Esophagus squamous epithelium (tissue), 5 donors: Measurements from ENCODE around the gene NUP85. TPM values are rescaled to one million over a fixed set of nuclear protein-coding genes. Genes with fewer than 3 reads are reported as not detected.

Experiments used
- DNase-seq: peaks from one replicate; lab custom pipeline; 2025; lab: John Stamatoyannopoulos, UW
- H3K27ac ChIP-seq, 4 donors: fragments of 200-600 bp; sonication (generic); one replicate each; pipeline ENCODE4 v1.5.1; 2016 to 2019; ENCODE audit warnings: mild to moderate bottlenecking in 1 of 4
- H3K27me3 ChIP-seq, 4 donors: fragments of 200-600 bp; sonication (generic); 1 replicate in 3 of 4; 2 replicates in 1 of 4; pipeline versions ENCODE4 v1.5.1 to v1.6.0; 2017 to 2021; ENCODE audit warnings: antibody characterized with exemption in 1 of 4
- H3K36me3 ChIP-seq, 3 donors: fragments of 200-600 bp; sonication (generic); one replicate each; pipeline ENCODE4 v1.5.1; 2016 to 2019
- H3K4me1 ChIP-seq, 3 donors: fragments of 200-600 bp; sonication (generic); one replicate each; pipeline ENCODE4 v1.5.1; 2017 to 2019
- H3K4me3 ChIP-seq, 4 donors: fragments of 200-600 bp; sonication (generic); 1 replicate in 3 of 4; 2 replicates in 1 of 4; pipeline ENCODE4 v1.5.1; 2016 to 2019; ENCODE audit warnings: mild to moderate bottlenecking in 2 of 4, moderate library complexity in 1 of 4
- H3K9me3 ChIP-seq, 3 donors: fragments of 200-600 bp; sonication (generic); one replicate each; pipeline ENCODE4 v1.5.1; 2016 to 2019
- CTCF ChIP-seq, 6 experiments: fragments of 450-650 bp in 4 of 6; fragments of 200-600 bp in 2 of 6; sonication (generic) in 2 of 6; IDR thresholded peaks; one replicate each; pipeline ENCODE4 v1.5.1; 2016 to 2019; ENCODE audit warnings: antibody characterized with exemption in 6 of 6, mild to moderate bottlenecking in 4 of 6, moderate library complexity in 4 of 6
- POLR2A ChIP-seq, 4 donors: fragments of 450-650 bp; IDR thresholded peaks; one replicate each; pipeline ENCODE4 v1.6.1; 2017; ENCODE audit warnings: antibody characterized with exemption in 4 of 4, mild to moderate bottlenecking in 4 of 4, moderate library complexity in 3 of 4
- WGBS, 2 donors: methylation state at CpG; one replicate each; pipeline ENCODE4 v1.1.5; 2018; 5-methylcytosine and 5-hydroxymethylcytosine counted together
- intact Hi-C: fragments of 100-400 bp; cut with DNase I; formaldehyde crosslinking; loops from one replicate; pipeline ENCODE4 v1.15.0; 2022
- total RNA-seq, 4 donors: library from RNA; depleted of rRNA; stranded (reverse); fragments of >200 nt; gene quantifications; one replicate each; pipeline ENCODE4 v1.1.0, GENCODE V29; 2016
- donor health status: DM: yes; HTN: yes; CAD: no.

NUP85 gene
- total RNA-seq, 4 donors from 2014 or later, result 17.5 to 33.3 (median 29.0) TPM

- Histone ChIP-seq H3K4me1 (no peaks in the 10 kb centered on the region), H3K4me3 (no peak overlapping the region), H3K9me3 (no peaks in the 10 kb centered on the region), H3K27ac (peak overlapping the region in 3 of 4 donors; percentile 2 to 18 (median 14)), H3K27me3 (no peaks in the 10 kb centered on the region), H3K36me3 (peaks cover 64 to 100% (median 73%) of the 10 kb centered on the region in 3 donors)
- intact Hi-C loops, result no loop called here
- peak; percentile 55 to 79 (median 77) for TF ChIP-seq CTCF (IDR thresholded peaks at IDR 0.05)
- TF ChIP-seq POLR2A (IDR thresholded peaks at IDR 0.05), result no peak
- WGBS, 2 donors, result 20 to 53% methylated on average over 3 to 11 of the region's 13 CpGs
- no peak for DNase-seq
Observed at GRCh38 chr17:75238684-75239191, 33.3 kb downstream of the NUP85 start.

- H3K27ac ChIP-seq, result peak overlapping the region in 3 of 4 donors; percentile 2 to 18 (median 14)
- intact Hi-C loops, result no loop called here
- no peaks in the 10 kb centered on the region for H3K27me3 ChIP-seq
- WGBS, 2 donors, result 81 to 89% methylated on average over 5 to 7 of the region's 12 CpGs
- H3K4me3 ChIP-seq, result no peak overlapping the region
- peaks cover 69 to 100% (median 77%) of the 10 kb centered on the region in 3 donors for H3K36me3 ChIP-seq
- TF ChIP-seq POLR2A (IDR thresholded peaks at IDR 0.05) (no peak), CTCF (IDR thresholded peaks at IDR 0.05) (no peak)
- no peaks in the 10 kb centered on the region for H3K4me1 ChIP-seq
- no peaks in the 10 kb centered on the region for H3K9me3 ChIP-seq
- no peak for DNase-seq
Observed at GRCh38 chr17:75239214-75239613, 33.7 kb downstream of the NUP85 start.

- H3K9me3 ChIP-seq, result no peaks in the 10 kb centered on the region
- 80 to 88% methylated on average over 2 to 18 of the region's 23 CpGs for WGBS, 2 donors
- no peaks in the 10 kb centered on the region for H3K4me1 ChIP-seq
- peak overlapping the region in 1 of 4 donors; percentile 9 for H3K27ac ChIP-seq
- H3K36me3 ChIP-seq, result peaks cover 73 to 100% (median 80%) of the 10 kb centered on the region in 3 donors
- intact Hi-C loops, result no loop called here
- no peaks in the 10 kb centered on the region for H3K27me3 ChIP-seq
- no peak for DNase-seq
- TF ChIP-seq CTCF (IDR thresholded peaks at IDR 0.05) (no peak), POLR2A (IDR thresholded peaks at IDR 0.05) (no peak)
- no peak overlapping the region for H3K4me3 ChIP-seq
Observed at GRCh38 chr17:75239778-75240393, 34.4 kb downstream of the NUP85 start.

GRCh38 chr17:75240394-75241142, 35.1 kb downstream of the NUP85 start:
- TF ChIP-seq POLR2A (IDR thresholded peaks at IDR 0.05) (no peak), CTCF (IDR thresholded peaks at IDR 0.05) (peak in 5 of 6 experiments; percentile 11 to 60 (median 22))
- Histone ChIP-seq H3K4me3 (no peak overlapping the region), H3K36me3 (peaks cover 73 to 100% (median 82%) of the 10 kb centered on the region in 3 donors), H3K27me3 (no peaks in the 10 kb centered on the region), H3K4me1 (no peaks in the 10 kb centered on the region), H3K9me3 (no peaks in the 10 kb centered on the region), H3K27ac (peak overlapping the region in 3 of 4 donors; percentile 4 to 34 (median 9))
- intact Hi-C loops, result no loop called here
- WGBS, 2 donors, result 0 to 73% methylated on average over 1 to 2 of the region's 23 CpGs
- no peak for DNase-seq

GRCh38 chr17:75241143-75241430, 35.6 kb downstream of the NUP85 start:
- H3K36me3 ChIP-seq, result peaks cover 78 to 100% (median 85%) of the 10 kb centered on the region in 3 donors
- WGBS, 2 donors, result 83% methylated on average over 1 of the region's 7 CpGs; no CpG with 5 or more reads in 1 of the 2 donors
- no peak overlapping the region for H3K4me3 ChIP-seq
- peak overlapping the region in 1 of 4 donors; percentile 34 for H3K27ac ChIP-seq
- DNase-seq, result no peak
- intact Hi-C loops, result no loop called here
- H3K27me3 ChIP-seq, result no peaks in the 10 kb centered on the region
- H3K9me3 ChIP-seq, result no peaks in the 10 kb centered on the region
- TF ChIP-seq CTCF (IDR thresholded peaks at IDR 0.05) (no peak), POLR2A (IDR thresholded peaks at IDR 0.05) (no peak)
- no peaks in the 10 kb centered on the region for H3K4me1 ChIP-seq
